Hepatocyte (in vitro differentiated cells): ENCODE measurements around the gene MINK1. TPM values are rescaled to one million over a fixed set of nuclear protein-coding genes. Genes with fewer than 3 reads are reported as not detected.
"Not testable (repeated sequence)": the region's sequence is repeated elsewhere in the genome, so short reads cannot be mapped to it uniquely, and the experiment has no call there.

Source experiments
- DNase-seq: peaks from one replicate; pipeline ENCODE4 v3.0.0-alpha.2; 2016; ENCODE audit warnings: low spot score
- H2AFZ ChIP-seq: fragments of 200-600 bp; sonication (generic); 2 replicates; pipeline ENCODE4 v1.6.0; 2016; ENCODE audit warnings: antibody characterized with exemption, mild to moderate bottlenecking
- H3K27ac ChIP-seq: fragments of 200-600 bp; sonication (generic); 2 replicates; pipeline ENCODE4 v1.5.1; 2016; ENCODE audit warnings: mild to moderate bottlenecking
- H3K27me3 ChIP-seq: fragments of 200-600 bp; sonication (generic); 2 replicates; pipeline ENCODE4 v1.6.1; 2016
- H3K36me3 ChIP-seq: fragments of 200-600 bp; sonication (generic); replicated peaks from 2 replicates; pipeline ENCODE4 v1.5.1; 2016; ENCODE audit warnings: low read depth; ENCODE audit not compliant: insufficient read depth
- H3K4me1 ChIP-seq: fragments of 200-600 bp; sonication (generic); 2 replicates; pipeline ENCODE4 v1.5.1; 2016; ENCODE audit warnings: mild to moderate bottlenecking, moderate library complexity; ENCODE audit not compliant: insufficient read depth
- H3K4me2 ChIP-seq: fragments of 200-600 bp; sonication (generic); 2 replicates; pipeline ENCODE4 v1.6.0; 2016
- H3K4me3 ChIP-seq: fragments of 200-600 bp; sonication (generic); 2 replicates; pipeline ENCODE4 v1.5.1; 2016; ENCODE audit warnings: mild to moderate bottlenecking
- H3K79me2 ChIP-seq: fragments of 200-600 bp; sonication (generic); 2 replicates; pipeline ENCODE4 v1.6.0; 2017; ENCODE audit warnings: mild to moderate bottlenecking
- H3K9me2 ChIP-seq: fragments of 200-600 bp; sonication (generic); replicated peaks from 2 replicates; pipeline ENCODE4 v1.6.0; 2017; ENCODE audit warnings: mild to moderate bottlenecking; ENCODE audit not compliant: insufficient read depth
- H3K9me3 ChIP-seq: fragments of 200-600 bp; sonication (generic); 2 replicates; pipeline ENCODE4 v1.5.1; 2016; ENCODE audit warnings: low read depth, mild to moderate bottlenecking
- H4K20me1 ChIP-seq: fragments of 200-600 bp; sonication (generic); 2 replicates; pipeline ENCODE4 v1.6.0; 2016; ENCODE audit warnings: mild to moderate bottlenecking; ENCODE audit not compliant: insufficient read depth, poor library complexity, severe bottlenecking
- CTCF ChIP-seq: fragments of 200-600 bp; sonication (generic); IDR thresholded peaks from 2 replicates; pipeline ENCODE4 v1.5.1; 2016; ENCODE audit warnings: antibody characterized with exemption, mild to moderate bottlenecking; ENCODE audit not compliant: poor library complexity
- EZH2 ChIP-seq: fragments of 200-600 bp; sonication (generic); IDR thresholded peaks from 2 replicates; pipeline ENCODE4 v1.6.1; 2016; ENCODE audit warnings: antibody characterized with exemption, mild to moderate bottlenecking, borderline replicate concordance
- EZH2phosphoT487 ChIP-seq: fragments of 200-600 bp; sonication (generic); IDR thresholded peaks from one replicate; pipeline ENCODE4 v1.6.1; 2018; ENCODE audit warnings: antibody characterized with exemption, mild to moderate bottlenecking, low read depth, moderate library complexity; ENCODE audit not compliant: unreplicated experiment, severe bottlenecking
- WGBS: methylation state at CpG from one replicate; pipeline ENCODE4 v1.1.6; 2016; ENCODE audit warnings: low lambda C conversion rate; ENCODE audit errors: missing lambda C conversion rate; 5-methylcytosine and 5-hydroxymethylcytosine counted together
- polyA plus RNA-seq: library from polyadenylated mRNA; unstranded; fragments of >200 nt; fragmentation: Nextera tagmentation; extraction: Ambion mirVana; gene quantifications from 2 replicates; pipeline ENCODE4 v1.2.1, GENCODE V29; 2016
- total RNA-seq: library from RNA; depleted of rRNA; stranded (reverse); fragments of >200 nt; gene quantifications from 2 replicates; pipeline ENCODE4 v1.2.3, GENCODE V29; 2014

Gene MINK1
- total and polyA plus RNA-seq, 2 experiments from 2014 or later, result 39.7 to 45.3 TPM

GRCh38 chr17:4854111-4854681, 21.1 kb downstream of the MINK1 start:
- peaks cover 44% of the 10 kb centered on the region for H3K4me1 ChIP-seq
- no peaks in the 10 kb centered on the region for H3K9me2 ChIP-seq
- no peak overlapping the region for H3K4me2 ChIP-seq
- TF ChIP-seq EZH2 (no peak), EZH2phosphoT487 (no peak), CTCF (no peak)
- no peak overlapping the region for H3K4me3 ChIP-seq
- no peaks in the 10 kb centered on the region for H3K9me3 ChIP-seq
- WGBS, result 86% methylated on average over 5 of the region's 5 CpGs
- H4K20me1 ChIP-seq, result peaks cover 6% of the 10 kb centered on the region
- DNase-seq, result peak; percentile 41
- no peaks in the 10 kb centered on the region for H3K27me3 ChIP-seq
- H2AFZ ChIP-seq, result no peak overlapping the region
- peaks cover 56% of the 10 kb centered on the region for H3K79me2 ChIP-seq
- H3K36me3 ChIP-seq, result no peaks in the 10 kb centered on the region
- peak overlapping the region; percentile 78 for H3K27ac ChIP-seq

GRCh38 chr17:4856271-4856936, 23.3 kb downstream of the MINK1 start:
- Histone ChIP-seq H3K4me3 (no peak overlapping the region), H3K9me3 (no peaks in the 10 kb centered on the region), H2AFZ (no peak overlapping the region), H3K4me1 (peaks cover 25% of the 10 kb centered on the region), H3K27me3 (no peaks in the 10 kb centered on the region), H3K27ac (no peak overlapping the region), H3K36me3 (no peaks in the 10 kb centered on the region), H4K20me1 (no peaks in the 10 kb centered on the region), H3K9me2 (no peaks in the 10 kb centered on the region), H3K79me2 (peaks cover 54% of the 10 kb centered on the region), H3K4me2 (no peak overlapping the region)
- 80% methylated on average over 17 of the region's 17 CpGs for WGBS
- TF ChIP-seq EZH2phosphoT487 (no peak), CTCF (no peak), EZH2 (no peak)
- no peak for DNase-seq

- H3K27me3 ChIP-seq, result no peaks in the 10 kb centered on the region
- H3K4me3 ChIP-seq, result no peak overlapping the region
- 97% methylated on average over 7 of the region's 7 CpGs for WGBS
- TF ChIP-seq CTCF, result no peak
- no peak for TF ChIP-seq EZH2phosphoT487
- TF ChIP-seq EZH2, result no peak
- H4K20me1 ChIP-seq, result no peaks in the 10 kb centered on the region
- no peak overlapping the region for H3K4me2 ChIP-seq
- no peak overlapping the region for H3K27ac ChIP-seq
- no peaks in the 10 kb centered on the region for H3K9me2 ChIP-seq
- H3K4me1 ChIP-seq, result peaks cover 23% of the 10 kb centered on the region
- no peaks in the 10 kb centered on the region for H3K9me3 ChIP-seq
- H3K36me3 ChIP-seq, result no peaks in the 10 kb centered on the region
- H2AFZ ChIP-seq, result no peak overlapping the region
- no peak for DNase-seq
- H3K79me2 ChIP-seq, result peaks cover 56% of the 10 kb centered on the region
These were observed 23.8 kb downstream of the MINK1 start for GRCh38 chr17:4856937-4857314.

GRCh38 chr17:4857347-4857746, 24.2 kb downstream of the MINK1 start:
- WGBS, result 80% methylated on average over 7 of the region's 7 CpGs
- H3K36me3 ChIP-seq, H3K9me2 ChIP-seq, H3K9me3 ChIP-seq, H3K4me2 ChIP-seq, H3K4me3 ChIP-seq, H3K27me3 ChIP-seq, H3K27ac ChIP-seq, H2AFZ ChIP-seq, H4K20me1 ChIP-seq, DNase-seq: not testable (repeated sequence)
- Histone ChIP-seq H3K4me1 (peaks cover 23% of the 10 kb centered on the region), H3K79me2 (peaks cover 56% of the 10 kb centered on the region)
